ENCODE results near the gene NATD1.
A peak's percentile ranks its signal among the peaks of the same experiment; 100 is the strongest.

NATD1 gene

DNA sequence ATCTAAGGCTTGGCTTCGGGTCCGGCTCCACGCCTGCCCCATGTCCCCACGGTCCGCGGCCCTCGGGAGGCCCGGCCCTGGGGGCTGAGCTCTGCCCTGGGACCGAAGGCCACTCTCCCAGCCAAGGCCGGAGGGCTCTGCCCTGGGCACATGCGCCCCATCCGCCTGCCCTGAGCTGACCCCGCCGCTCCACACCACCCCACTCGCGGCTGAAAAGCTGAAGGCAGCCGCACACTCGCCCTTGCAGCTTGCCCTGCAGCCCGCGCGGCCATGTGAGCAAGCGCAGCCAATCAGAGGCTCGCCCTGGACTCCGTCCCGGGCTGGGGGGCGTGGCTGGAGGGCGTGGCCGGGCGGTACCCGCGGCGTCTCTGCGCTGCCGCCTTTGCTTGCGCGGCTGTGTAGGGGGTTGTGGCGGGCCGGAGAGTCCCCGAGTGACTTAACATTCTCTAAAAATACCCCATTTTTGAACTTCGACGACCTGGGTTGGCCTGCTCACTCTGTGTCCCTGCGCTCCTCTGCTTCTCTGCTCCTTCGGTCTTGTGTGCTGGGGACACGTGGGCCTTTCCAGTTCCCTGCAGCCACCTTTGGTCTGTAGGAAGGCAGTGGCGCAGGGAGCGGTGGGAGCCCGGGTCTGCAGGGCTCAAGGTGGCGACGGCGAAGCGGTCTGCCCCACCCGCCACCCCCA, 22.5 kb upstream of the NATD1 start:
- DNase-seq (ENCODE audit: low spot score): peak; percentile 98

DNA sequence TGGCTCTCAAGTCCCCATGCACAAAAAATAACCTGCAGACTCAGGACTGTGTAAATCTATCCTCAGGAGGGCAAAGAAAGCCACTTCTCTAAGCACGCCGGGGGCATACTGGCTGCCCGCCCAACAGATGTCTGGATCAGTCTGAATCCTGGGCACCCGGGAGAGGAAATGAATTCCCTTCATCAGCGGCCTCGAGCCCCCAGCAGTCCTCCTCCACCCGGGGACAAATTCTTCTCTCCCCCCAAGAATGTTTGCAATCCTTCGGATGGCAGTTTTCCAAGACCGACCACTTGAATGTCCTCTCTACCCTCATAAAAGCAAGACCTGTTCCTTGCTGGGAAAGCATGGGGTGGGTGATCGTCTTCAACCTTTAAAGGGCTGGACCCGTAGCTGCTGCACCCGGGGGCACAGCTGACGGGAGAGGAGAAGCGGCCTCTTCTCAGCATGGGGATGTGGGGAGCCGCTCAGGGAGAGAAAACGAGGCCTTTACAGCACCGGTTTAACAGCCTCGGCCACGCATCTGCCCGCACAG, 21.9 kb upstream of the NATD1 start:
- no peak for DNase-seq (ENCODE audit: low spot score)

GRCh38 chr17:21272881-21273792, 19.9 kb upstream of the NATD1 start:
- no peak for DNase-seq (ENCODE audit: low spot score)

- DNase-seq (ENCODE audit: low spot score): no peak
These were observed 19.0 kb upstream of the NATD1 start for GRCh38 chr17:21272250-21272649.

- DNase-seq (ENCODE audit: low spot score): no peak
These were observed 18.4 kb upstream of the NATD1 start for GRCh38 chr17:21271454-21272183.

- no peak for DNase-seq (ENCODE audit: low spot score)
These were observed 16.2 kb upstream of the NATD1 start for GRCh38 chr17:21269394-21269793.

- no peak for DNase-seq (ENCODE audit: low spot score)
These were observed 15.5 kb upstream of the NATD1 start for GRCh38 chr17:21268596-21269188.

GRCh38 chr17:21263376-21263775, 10.2 kb upstream of the NATD1 start:
- DNase-seq (ENCODE audit: low spot score): peak; percentile 63

- no peak for DNase-seq (ENCODE audit: low spot score)
These were observed 9.2 kb upstream of the NATD1 start for GRCh38 chr17:21262259-21262993.

GRCh38 chr17:21258593-21258992, 5.4 kb upstream of the NATD1 start:
- DNase-seq (ENCODE audit: low spot score): no peak

DNA sequence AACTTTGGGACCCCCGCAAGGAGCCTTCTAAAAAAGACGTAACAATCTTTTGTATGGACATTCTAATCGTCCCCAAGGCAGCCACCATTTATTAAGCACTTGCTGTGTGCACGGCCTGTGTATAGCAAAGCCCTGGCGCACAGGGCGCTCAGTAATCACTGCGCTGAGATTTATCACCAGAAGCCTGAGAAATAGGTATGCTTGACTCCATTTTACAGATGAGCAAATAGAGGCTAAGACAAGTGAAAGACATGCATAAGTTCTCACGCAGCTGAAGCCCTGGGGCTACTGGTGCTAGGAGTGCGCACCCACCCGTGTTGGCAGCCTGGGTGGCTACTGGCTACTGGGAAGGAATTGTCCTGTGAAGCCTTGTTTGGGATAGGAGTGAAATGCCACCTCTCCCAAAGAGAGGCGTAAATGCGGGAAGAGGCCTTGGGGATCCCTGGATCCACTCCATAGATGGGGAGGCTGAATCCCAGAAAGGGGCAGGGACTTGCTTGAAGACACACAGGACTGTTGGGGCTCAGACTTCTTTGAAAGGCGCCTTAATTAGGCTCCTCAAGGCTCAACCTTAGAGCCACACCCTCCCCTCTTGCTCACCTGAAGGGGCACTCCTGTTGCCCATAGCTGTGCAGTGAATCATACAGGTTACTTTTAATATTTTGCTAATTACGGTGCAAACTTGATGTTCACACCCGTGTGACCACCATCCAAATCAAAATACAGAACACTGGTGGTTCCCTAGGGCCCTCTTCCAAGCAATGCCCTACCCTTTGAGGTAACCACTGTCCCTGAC, 634 bp upstream of the NATD1 start:
- DNase-seq (ENCODE audit: low spot score): no peak

- no peak for DNase-seq (ENCODE audit: low spot score)
These were observed 868 bp downstream of the NATD1 start for GRCh38 chr17:21252289-21252795.

DNA sequence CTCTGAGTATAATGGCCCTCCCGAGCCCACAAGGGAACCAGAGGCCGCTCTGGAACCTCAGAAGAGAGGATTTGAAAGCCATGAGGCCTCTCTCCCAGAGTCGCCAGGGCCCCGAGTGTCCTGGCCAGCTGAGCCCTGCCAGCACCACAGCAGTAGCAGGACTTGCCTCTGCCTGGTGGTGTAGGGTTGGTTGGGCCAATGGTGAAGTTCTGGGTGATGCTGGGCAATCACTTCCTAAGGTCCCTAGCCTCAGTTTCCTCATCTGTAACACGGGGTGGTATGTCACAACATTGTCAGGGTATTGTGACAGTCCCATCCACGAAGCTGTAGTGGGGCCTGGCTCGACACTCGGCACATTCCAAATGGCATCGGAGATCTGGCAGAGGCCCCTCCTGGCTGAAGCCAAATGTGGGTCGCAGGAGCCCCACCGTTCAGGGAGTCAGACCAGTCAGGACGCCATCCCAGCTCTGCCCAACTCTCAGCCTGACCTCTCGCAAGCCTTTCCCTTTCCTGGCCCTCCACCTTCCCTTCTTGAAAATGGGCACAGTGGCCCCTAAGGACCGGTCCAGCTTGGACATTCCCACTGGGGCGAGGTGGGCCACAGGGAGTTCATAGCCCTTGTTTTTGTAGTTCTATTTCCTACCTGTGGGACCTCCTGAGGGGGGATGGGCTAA, 1.7 kb downstream of the NATD1 start:
- DNase-seq (ENCODE audit: low spot score): no peak

DNA sequence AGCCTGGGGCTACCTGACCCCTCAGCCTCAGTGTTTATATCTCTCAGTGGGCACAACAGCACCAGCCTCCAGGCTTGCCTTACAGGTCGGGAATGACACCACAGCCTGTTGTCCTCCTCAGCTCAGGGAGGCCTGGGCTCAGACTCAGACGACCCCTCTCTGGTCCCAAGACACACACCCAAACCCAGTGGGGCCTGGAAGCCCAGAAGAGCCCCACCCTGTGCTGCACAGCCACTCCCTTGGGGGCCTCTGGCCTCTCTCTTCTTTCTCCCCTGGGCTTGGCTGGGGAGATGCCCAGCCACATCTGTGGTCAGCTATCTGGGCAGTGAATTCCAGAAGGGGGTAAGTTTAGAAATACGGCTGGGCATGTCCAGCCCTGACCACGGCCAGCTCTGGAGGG, 2.4 kb downstream of the NATD1 start:
- DNase-seq (ENCODE audit: low spot score): no peak

DNA sequence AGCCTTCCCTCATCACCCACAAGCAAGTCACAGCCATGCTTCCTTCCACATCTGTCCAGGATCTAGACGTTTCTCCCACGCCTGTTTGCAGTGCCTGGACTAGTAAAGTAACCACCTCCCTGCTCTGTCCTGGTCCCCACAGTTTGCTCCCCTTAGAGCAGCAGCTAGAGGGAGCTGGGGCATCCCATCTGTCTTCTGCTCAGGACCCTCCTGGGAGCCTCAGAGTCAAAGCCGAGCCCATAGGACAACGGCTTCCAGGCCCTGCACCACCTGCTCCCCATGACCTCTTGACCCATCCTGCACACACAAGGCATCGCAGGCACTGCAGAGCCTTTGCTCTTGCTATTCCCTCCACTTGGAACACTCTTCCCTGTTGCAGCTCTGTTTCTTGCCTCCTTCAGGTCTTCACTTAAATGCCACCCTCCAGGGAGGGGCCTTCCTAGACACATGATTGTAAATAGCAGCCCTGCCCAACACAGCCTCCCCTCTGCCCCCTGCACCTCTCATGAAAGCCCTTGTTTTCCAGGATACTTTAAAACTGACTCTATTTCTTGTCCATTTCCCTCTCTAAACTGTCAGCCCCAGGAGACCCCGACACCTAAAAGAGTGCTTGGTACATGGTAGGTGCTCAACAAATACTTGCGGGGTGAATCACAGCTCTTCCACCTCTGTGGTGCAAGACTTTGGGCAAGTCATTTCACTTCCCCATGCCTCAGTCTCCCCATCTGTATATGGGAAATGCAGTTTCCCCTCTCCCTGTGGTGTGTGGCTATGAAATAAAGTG, 3.1 kb downstream of the NATD1 start:
- DNase-seq (ENCODE audit: low spot score): no peak

DNA sequence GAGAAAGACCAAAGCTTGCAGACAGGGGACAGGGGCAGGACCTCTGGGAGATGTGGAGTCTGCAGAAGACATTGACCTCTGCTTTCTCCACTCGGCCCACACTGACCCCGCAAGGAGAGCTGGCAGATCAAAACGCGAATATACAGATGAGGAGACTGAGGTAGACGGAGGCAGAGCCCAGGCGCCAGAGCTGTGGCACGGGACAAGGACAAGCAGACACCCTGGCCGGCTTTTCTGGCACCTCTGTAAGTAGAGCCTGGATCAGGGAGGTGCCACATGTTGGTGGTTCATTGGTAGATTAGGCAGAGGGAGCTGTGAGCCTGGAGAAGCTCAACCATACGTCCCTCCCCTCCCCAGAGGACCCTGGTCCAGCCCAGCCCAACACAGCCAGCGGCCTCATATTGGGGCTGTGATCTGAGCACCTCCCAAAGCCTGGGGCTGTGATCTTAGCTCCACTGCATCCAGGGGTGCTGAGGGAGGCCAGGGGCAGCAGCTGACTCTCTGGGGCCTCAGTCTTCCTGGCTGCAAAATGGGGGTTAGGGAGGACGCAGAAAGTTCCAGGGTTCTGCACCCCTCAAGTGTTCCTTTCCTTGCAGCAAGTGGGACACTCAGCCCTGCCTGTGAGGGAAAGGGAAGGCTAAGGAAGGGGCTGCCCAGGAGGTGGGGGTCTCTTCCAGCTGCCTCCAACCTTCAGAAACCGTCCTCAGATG, 4.0 kb downstream of the NATD1 start:
- DNase-seq (ENCODE audit: low spot score): no peak

DNA sequence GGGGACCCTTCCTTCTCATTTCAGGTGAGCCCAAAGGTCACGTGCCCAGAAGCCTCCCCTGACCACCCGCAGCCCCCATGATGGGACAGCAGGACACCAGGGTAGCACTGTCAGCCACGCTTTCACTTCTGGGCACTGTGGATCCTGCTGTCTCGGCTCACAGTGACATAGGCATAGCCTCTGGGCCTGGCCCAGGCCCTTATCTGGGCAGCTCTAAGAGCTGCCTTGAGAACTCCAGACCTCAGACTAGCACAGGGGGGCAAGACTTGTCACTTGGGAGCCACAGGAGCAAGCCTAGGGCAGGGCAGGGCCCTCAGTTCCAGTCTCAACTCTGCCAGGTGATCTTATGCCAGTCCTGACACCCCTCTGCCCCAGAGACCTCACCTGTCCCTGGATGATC, 4.7 kb downstream of the NATD1 start:
- no peak for DNase-seq (ENCODE audit: low spot score)

- no peak for DNase-seq (ENCODE audit: low spot score)
These were observed 5.5 kb downstream of the NATD1 start for GRCh38 chr17:21247552-21248258.

All from AG20443 (cell line).